ENCODE measurements around the gene PEX5L. TPM values are rescaled to one million over a fixed set of nuclear protein-coding genes. Genes with fewer than 3 reads are reported as not detected.

The PEX5L gene
- polyA plus RNA-seq, 2 donors = not detected

DNA sequence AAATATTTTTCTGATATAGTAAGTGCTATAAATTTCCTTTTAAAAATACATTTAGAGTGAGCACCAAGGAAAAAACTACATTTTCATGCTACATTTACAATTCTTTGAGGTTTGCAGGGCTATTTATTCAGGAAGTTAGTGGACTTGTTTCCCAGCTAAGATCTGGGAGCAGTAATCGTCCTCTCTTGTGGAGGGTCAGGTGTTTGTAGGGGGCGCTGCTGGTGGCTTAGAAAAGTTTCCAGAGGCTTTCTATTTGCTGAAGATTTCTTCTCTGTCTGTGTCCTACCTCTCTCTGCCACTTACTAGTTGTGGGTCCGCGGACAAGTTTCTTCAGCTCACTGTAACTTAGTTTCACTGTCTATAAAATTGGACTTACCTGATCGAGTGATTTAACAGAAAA is 163.9 kb downstream of the PEX5L start:
- 50 to 54% methylated on average over 5 of the region's 5 CpGs for WGBS, 2 donors
- Histone ChIP-seq H3K27me3 (ENCODE audit: control insufficient read depth in 1 of 2, insufficient read depth in 2 of 2, low read length in 2 of 2) (no peaks in the 10 kb centered on the region), H3K4me1 (ENCODE audit: control insufficient read depth in 2 of 2, insufficient read depth in 2 of 2, low read length in 1 of 2) (no peaks in the 10 kb centered on the region), H3K36me3 (ENCODE audit: control insufficient read depth in 2 of 2, insufficient read depth in 2 of 2, low read length in 1 of 2) (no peaks in the 10 kb centered on the region), H3K27ac (ENCODE audit: low read depth in 2 of 2, low read length in 1 of 2) (no peak overlapping the region), H3K9me3 (ENCODE audit: control insufficient read depth in 2 of 2, insufficient read depth in 1 of 2, low read depth in 1 of 2, low read length in 1 of 2) (no peaks in the 10 kb centered on the region), H3K4me3 (ENCODE audit: low read depth in 1 of 2, low read length in 2 of 2) (no peak overlapping the region)

DNA sequence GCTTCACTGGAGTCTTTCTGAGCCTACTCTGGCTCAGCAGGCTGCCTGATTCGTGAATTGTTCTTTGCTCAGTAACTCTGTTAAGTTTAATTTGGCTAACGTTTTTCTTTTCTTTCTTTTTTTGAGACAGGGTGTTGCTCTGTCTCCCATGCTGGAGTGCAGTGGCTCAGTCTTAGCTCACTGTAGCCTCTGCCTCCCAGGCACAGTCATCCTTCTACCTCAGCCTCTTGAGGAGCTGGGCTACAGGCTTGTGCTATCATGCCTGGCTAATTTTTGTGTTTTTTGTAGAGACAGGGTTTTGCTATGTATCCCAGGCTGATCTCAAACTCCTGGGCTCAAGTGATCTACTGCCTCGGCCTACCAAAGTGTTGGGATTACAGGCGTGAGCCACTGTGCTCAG is 165.0 kb downstream of the PEX5L start:
- H3K9me3 ChIP-seq (ENCODE audit: control insufficient read depth in 2 of 2, insufficient read depth in 1 of 2, low read depth in 1 of 2, low read length in 1 of 2) = no peaks in the 10 kb centered on the region
- H3K27me3 ChIP-seq (ENCODE audit: control insufficient read depth in 1 of 2, insufficient read depth in 2 of 2, low read length in 2 of 2) = no peaks in the 10 kb centered on the region
- H3K36me3 ChIP-seq (ENCODE audit: control insufficient read depth in 2 of 2, insufficient read depth in 2 of 2, low read length in 1 of 2) = no peaks in the 10 kb centered on the region
- H3K4me1 ChIP-seq (ENCODE audit: control insufficient read depth in 2 of 2, insufficient read depth in 2 of 2, low read length in 1 of 2) = no peaks in the 10 kb centered on the region
- WGBS, 2 donors = 65 to 71% methylated on average over 4 of the region's 4 CpGs
- H3K27ac ChIP-seq (ENCODE audit: low read depth in 2 of 2, low read length in 1 of 2) = no peak overlapping the region
- H3K4me3 ChIP-seq (ENCODE audit: low read depth in 1 of 2, low read length in 2 of 2) = no peak overlapping the region

- WGBS, 2 donors = 38 to 46% methylated on average over 5 of the region's 5 CpGs
- H3K27me3 ChIP-seq (ENCODE audit: control insufficient read depth in 1 of 2, insufficient read depth in 2 of 2, low read length in 2 of 2) = no peaks in the 10 kb centered on the region
- H3K9me3 ChIP-seq (ENCODE audit: control insufficient read depth in 2 of 2, insufficient read depth in 1 of 2, low read depth in 1 of 2, low read length in 1 of 2) = no peaks in the 10 kb centered on the region
- no peaks in the 10 kb centered on the region for H3K36me3 ChIP-seq (ENCODE audit: control insufficient read depth in 2 of 2, insufficient read depth in 2 of 2, low read length in 1 of 2)
- no peaks in the 10 kb centered on the region for H3K4me1 ChIP-seq (ENCODE audit: control insufficient read depth in 2 of 2, insufficient read depth in 2 of 2, low read length in 1 of 2)
- no peak overlapping the region for H3K4me3 ChIP-seq (ENCODE audit: low read depth in 1 of 2, low read length in 2 of 2)
- no peak overlapping the region for H3K27ac ChIP-seq (ENCODE audit: low read depth in 2 of 2, low read length in 1 of 2)
These were observed 168.0 kb downstream of the PEX5L start for GRCh38 chr3:179868715-179869114.

- Histone ChIP-seq H3K36me3 (ENCODE audit: control insufficient read depth in 2 of 2, insufficient read depth in 2 of 2, low read length in 1 of 2) (no peaks in the 10 kb centered on the region), H3K4me1 (ENCODE audit: control insufficient read depth in 2 of 2, insufficient read depth in 2 of 2, low read length in 1 of 2) (no peaks in the 10 kb centered on the region), H3K9me3 (ENCODE audit: control insufficient read depth in 2 of 2, insufficient read depth in 1 of 2, low read depth in 1 of 2, low read length in 1 of 2) (no peaks in the 10 kb centered on the region), H3K4me3 (ENCODE audit: low read depth in 1 of 2, low read length in 2 of 2) (no peak overlapping the region), H3K27me3 (ENCODE audit: control insufficient read depth in 1 of 2, insufficient read depth in 2 of 2, low read length in 2 of 2) (no peaks in the 10 kb centered on the region), H3K27ac (ENCODE audit: low read depth in 2 of 2, low read length in 1 of 2) (no peak overlapping the region)
- 93 to 96% methylated on average over 1 of the region's 1 CpG for WGBS, 2 donors
These were observed 168.8 kb downstream of the PEX5L start for GRCh38 chr3:179867961-179868360.

DNA sequence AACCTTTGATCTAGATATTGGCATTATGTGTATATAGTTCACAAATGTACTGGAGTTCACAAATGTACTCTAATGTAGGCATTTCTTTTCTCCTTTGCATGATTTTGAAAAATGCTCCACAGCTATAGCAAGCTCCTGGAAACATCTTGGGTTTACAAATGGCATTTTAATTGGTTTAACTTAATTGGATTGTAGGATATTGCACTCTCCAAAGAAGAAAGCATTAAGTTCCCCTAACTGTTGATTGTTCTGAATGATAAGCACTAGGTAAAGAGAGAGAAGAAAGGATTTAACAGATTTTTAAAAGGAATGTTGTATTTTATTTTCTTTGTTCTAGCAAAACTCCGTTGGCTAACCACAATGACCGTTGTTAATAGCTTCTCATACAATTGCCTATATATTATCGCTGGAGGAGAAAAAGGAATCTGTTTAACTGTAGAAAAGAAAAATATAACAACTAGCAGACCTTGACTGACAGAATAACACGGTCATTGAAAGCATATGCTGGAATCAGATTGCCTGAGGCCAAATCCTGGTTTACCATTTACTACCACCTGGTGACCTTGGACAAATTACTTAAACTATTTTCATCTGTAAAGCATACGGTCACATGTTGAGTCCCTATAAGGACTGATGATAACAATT is 170.8 kb downstream of the PEX5L start:
- no peaks in the 10 kb centered on the region for H3K27me3 ChIP-seq (ENCODE audit: control insufficient read depth in 1 of 2, insufficient read depth in 2 of 2, low read length in 2 of 2)
- no peaks in the 10 kb centered on the region for H3K9me3 ChIP-seq (ENCODE audit: control insufficient read depth in 2 of 2, insufficient read depth in 1 of 2, low read depth in 1 of 2, low read length in 1 of 2)
- 50 to 55% methylated on average over 5 of the region's 5 CpGs for WGBS, 2 donors
- no peak overlapping the region for H3K4me3 ChIP-seq (ENCODE audit: low read depth in 1 of 2, low read length in 2 of 2)
- no peak overlapping the region for H3K27ac ChIP-seq (ENCODE audit: low read depth in 2 of 2, low read length in 1 of 2)
- no peaks in the 10 kb centered on the region for H3K36me3 ChIP-seq (ENCODE audit: control insufficient read depth in 2 of 2, insufficient read depth in 2 of 2, low read length in 1 of 2)
- no peaks in the 10 kb centered on the region for H3K4me1 ChIP-seq (ENCODE audit: control insufficient read depth in 2 of 2, insufficient read depth in 2 of 2, low read length in 1 of 2)

GRCh38 chr3:179861953-179862352 is 174.8 kb downstream of the PEX5L start:
- H3K4me3 ChIP-seq (ENCODE audit: low read depth in 1 of 2, low read length in 2 of 2) = no peak overlapping the region
- 82 to 83% methylated on average over 4 of the region's 4 CpGs for WGBS, 2 donors
- no peaks in the 10 kb centered on the region for H3K4me1 ChIP-seq (ENCODE audit: control insufficient read depth in 2 of 2, insufficient read depth in 2 of 2, low read length in 1 of 2)
- no peaks in the 10 kb centered on the region for H3K27me3 ChIP-seq (ENCODE audit: control insufficient read depth in 1 of 2, insufficient read depth in 2 of 2, low read length in 2 of 2)
- no peaks in the 10 kb centered on the region for H3K9me3 ChIP-seq (ENCODE audit: control insufficient read depth in 2 of 2, insufficient read depth in 1 of 2, low read depth in 1 of 2, low read length in 1 of 2)
- no peaks in the 10 kb centered on the region for H3K36me3 ChIP-seq (ENCODE audit: control insufficient read depth in 2 of 2, insufficient read depth in 2 of 2, low read length in 1 of 2)
- no peak overlapping the region for H3K27ac ChIP-seq (ENCODE audit: low read depth in 2 of 2, low read length in 1 of 2)

DNA sequence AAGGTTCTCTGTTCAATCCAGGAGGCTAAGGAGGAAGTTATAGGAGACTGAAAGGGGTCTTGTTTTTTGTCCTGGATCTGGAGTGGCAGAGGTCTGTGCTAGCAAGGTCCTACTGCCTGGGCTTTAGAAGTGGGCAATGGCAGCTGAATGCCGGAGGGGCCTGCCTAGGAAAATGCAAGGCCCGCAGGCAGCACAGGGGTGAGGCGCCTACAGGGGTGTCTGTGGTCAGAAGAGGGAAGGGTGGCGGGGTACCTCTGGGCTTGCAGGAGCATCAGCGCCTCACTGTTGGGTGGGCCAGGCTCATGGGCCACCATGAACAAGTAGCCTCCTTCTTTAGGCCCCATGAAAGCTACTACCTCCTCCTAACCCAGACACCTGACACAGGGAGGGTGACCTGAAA is 175.4 kb downstream of the PEX5L start:
- Histone ChIP-seq H3K4me1 (ENCODE audit: control insufficient read depth in 2 of 2, insufficient read depth in 2 of 2, low read length in 1 of 2) (no peaks in the 10 kb centered on the region), H3K36me3 (ENCODE audit: control insufficient read depth in 2 of 2, insufficient read depth in 2 of 2, low read length in 1 of 2) (no peaks in the 10 kb centered on the region), H3K9me3 (ENCODE audit: control insufficient read depth in 2 of 2, insufficient read depth in 1 of 2, low read depth in 1 of 2, low read length in 1 of 2) (no peaks in the 10 kb centered on the region), H3K27ac (ENCODE audit: low read depth in 2 of 2, low read length in 1 of 2) (no peak overlapping the region), H3K4me3 (ENCODE audit: low read depth in 1 of 2, low read length in 2 of 2) (no peak overlapping the region), H3K27me3 (ENCODE audit: control insufficient read depth in 1 of 2, insufficient read depth in 2 of 2, low read length in 2 of 2) (no peaks in the 10 kb centered on the region)
- 94 to 96% methylated on average over 5 of the region's 5 CpGs for WGBS, 2 donors

DNA sequence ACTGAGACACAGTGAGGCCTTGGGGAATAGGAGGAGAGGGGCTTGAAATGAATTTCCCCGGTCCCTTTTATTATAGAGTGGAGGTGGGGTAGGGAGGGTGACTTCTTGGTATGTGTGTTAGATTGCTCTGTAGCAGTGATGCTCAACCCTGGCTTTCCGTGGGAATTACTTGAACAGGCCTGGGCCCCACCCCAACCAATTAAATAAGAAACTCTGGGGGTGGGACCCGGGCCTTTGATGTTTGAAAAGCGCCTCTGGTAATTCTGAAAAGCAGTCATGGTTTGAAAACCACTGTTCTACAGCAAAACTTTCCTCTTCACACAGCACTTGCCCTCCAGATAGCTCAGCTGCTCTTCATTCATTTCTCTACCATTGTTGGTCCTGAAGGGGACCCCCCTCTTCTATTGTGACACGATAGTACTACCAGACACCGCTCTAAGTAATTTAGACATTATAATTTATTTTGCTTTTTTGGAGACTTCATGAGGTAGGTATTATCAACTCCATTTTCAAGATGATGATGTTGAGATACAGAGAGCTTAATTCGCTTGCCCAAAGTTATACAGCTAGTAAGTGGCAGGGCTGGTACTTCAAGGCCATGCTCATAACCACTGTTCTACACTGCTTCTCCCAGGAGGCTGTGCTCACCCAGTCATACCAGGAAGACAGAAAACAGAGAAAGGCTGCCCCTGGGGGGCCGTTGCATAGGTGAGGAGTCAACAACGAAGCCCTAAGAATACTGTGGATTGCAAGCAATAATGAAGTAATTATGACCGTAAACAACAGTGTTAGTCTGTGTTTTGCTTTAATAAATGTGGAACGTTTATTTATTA is 176.2 kb downstream of the PEX5L start:
- Histone ChIP-seq H3K9me3 (ENCODE audit: control insufficient read depth in 2 of 2, insufficient read depth in 1 of 2, low read depth in 1 of 2, low read length in 1 of 2) (no peaks in the 10 kb centered on the region), H3K27me3 (ENCODE audit: control insufficient read depth in 1 of 2, insufficient read depth in 2 of 2, low read length in 2 of 2) (no peaks in the 10 kb centered on the region), H3K36me3 (ENCODE audit: control insufficient read depth in 2 of 2, insufficient read depth in 2 of 2, low read length in 1 of 2) (no peaks in the 10 kb centered on the region), H3K27ac (ENCODE audit: low read depth in 2 of 2, low read length in 1 of 2) (no peak overlapping the region), H3K4me1 (ENCODE audit: control insufficient read depth in 2 of 2, insufficient read depth in 2 of 2, low read length in 1 of 2) (no peaks in the 10 kb centered on the region), H3K4me3 (ENCODE audit: low read depth in 1 of 2, low read length in 2 of 2) (no peak overlapping the region)
- 72 to 81% methylated on average over 11 of the region's 11 CpGs for WGBS, 2 donors

DNA sequence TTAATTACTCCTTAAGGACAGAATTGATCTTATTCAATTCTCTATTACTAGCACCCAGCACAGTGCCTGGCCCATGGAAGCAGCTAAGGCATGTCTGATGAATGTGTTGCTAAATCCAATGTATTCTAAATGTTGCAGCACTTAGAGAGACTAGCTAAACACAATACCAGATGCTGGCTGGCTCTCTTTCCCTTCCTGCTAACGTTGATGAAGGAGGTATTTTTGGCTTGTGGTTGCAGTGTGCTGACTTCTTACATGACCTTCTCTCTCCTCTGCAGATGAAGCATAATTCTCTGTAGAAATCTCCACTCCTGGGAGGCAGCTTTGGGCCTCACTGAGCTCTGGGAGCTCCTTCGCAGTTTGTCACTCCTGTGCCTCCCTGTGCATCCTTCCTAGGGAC is 183.6 kb downstream of the PEX5L start:
- Histone ChIP-seq H3K27ac (ENCODE audit: low read depth in 2 of 2, low read length in 1 of 2) (no peak overlapping the region), H3K27me3 (ENCODE audit: control insufficient read depth in 1 of 2, insufficient read depth in 2 of 2, low read length in 2 of 2) (no peaks in the 10 kb centered on the region), H3K4me3 (ENCODE audit: low read depth in 1 of 2, low read length in 2 of 2) (no peak overlapping the region), H3K4me1 (ENCODE audit: control insufficient read depth in 2 of 2, insufficient read depth in 2 of 2, low read length in 1 of 2) (no peaks in the 10 kb centered on the region), H3K9me3 (ENCODE audit: control insufficient read depth in 2 of 2, insufficient read depth in 1 of 2, low read depth in 1 of 2, low read length in 1 of 2) (no peaks in the 10 kb centered on the region), H3K36me3 (ENCODE audit: control insufficient read depth in 2 of 2, insufficient read depth in 2 of 2, low read length in 1 of 2) (no peaks in the 10 kb centered on the region)
- WGBS, 2 donors = 49 to 58% methylated on average over 2 of the region's 2 CpGs

All from esophagus (tissue), 2 donors.